ENCODE measurements around the gene RBM33. TPM values are rescaled to one million over a fixed set of nuclear protein-coding genes. Genes with fewer than 3 reads are reported as not detected.
A peak's percentile ranks its signal among the peaks of the same experiment; 100 is the strongest.

The RBM33 gene
- total and polyA plus RNA-seq, 9 of the 15 experiments (the other 6 are each of a cell fraction or from before 2014, with no cell fraction given), result 4.4 to 80.7 (median 27.3) TPM

DNA sequence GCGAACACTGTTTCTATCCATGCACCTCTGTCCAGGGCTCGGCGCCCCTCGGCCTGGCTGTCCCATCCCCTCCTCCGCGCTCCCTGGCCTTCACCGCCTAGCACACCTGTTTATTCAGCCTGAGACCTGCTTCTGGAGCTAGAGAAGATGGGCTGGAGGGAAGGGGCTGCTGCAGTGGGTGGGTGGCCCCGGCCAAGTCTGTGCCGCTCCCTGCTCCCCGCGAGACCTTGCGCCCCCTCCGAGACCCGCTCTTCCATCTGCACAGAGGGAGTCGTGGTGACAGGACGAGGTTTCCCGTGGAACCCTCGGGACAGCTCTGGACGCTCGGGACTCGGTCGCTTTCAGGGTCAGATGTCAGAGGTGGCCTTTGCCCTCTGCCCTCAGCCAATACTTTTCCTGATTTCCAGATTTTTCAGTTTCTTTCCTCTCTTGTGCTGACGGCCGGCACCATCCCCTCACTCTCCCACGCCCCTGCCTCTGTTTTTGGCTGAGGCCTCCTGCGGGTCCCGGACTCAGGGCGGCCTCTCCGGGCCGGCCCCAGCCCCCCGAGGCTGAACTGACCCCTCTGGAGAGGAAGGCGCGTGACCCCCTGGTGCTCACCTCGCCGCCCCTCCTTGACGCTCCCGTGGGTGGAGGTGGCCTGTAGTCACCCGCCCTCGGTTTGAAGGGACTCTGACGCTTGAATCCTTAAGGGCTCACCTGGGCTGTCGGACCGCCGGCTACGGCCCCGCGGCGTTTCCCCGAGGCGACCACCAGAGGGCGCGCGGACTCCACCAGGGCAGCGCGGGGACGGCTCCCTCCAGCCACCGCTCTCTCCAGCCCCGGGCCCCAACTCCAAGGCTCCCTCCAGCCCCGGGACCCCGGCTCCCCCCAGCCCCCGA lies 152.2 kb downstream of the RBM33 start (continued):
- TF ChIP-seq TGIF2 (CRISPR knock-in tag; IDR thresholded peaks at IDR 0.05) (no peak), ZBTB17 (CRISPR knock-in tag; IDR thresholded peaks at IDR 0.05) (no peak), FOXM1 (IDR thresholded peaks at IDR 0.05; ENCODE audit: low read depth) (no peak), FOXM1 (CRISPR knock-in tag; IDR thresholded peaks at IDR 0.05; ENCODE audit: low read depth) (no peak), FIP1L1 (IDR thresholded peaks at IDR 0.05; ENCODE audit: low read depth, low read length, poor library complexity, severe bottlenecking) (no peak), STAG1 (CRISPR knock-in tag; IDR thresholded peaks at IDR 0.05; ENCODE audit: borderline replicate concordance) (peak; percentile 94), PHB (CRISPR knock-in tag; IDR thresholded peaks at IDR 0.05) (no peak), CBX2 (IDR thresholded peaks at IDR 0.05; ENCODE audit: insufficient read depth, low read length, poor library complexity, severe bottlenecking) (no peak), RFX7 (CRISPR knock-in tag; IDR thresholded peaks at IDR 0.05) (no peak), ZNF561 (CRISPR knock-in tag; conservative IDR thresholded peaks at IDR 0.05) (no peak), NFXL1 (CRISPR knock-in tag; IDR thresholded peaks at IDR 0.05) (no peak), PRPF4 (IDR thresholded peaks at IDR 0.05; ENCODE audit: insufficient read depth, low read depth, low read length, poor library complexity, severe bottlenecking) (no peak), TEAD2 (tag; IDR thresholded peaks at IDR 0.05) (no peak), ZNF57 (CRISPR knock-in tag; IDR thresholded peaks at IDR 0.05) (no peak), FOSL1 (tag; conservative IDR thresholded peaks at IDR 0.05) (no peak), RCOR1 (IDR thresholded peaks at IDR 0.05; ENCODE audit: borderline replicate concordance in 1 of 2, low read depth in 2 of 2, low read length in 2 of 2) (0 out of 4 replicates have a peak, but pooled peaks of 1 of the 2 experiments have one; percentile 21), ZNF41 (CRISPR knock-in tag; conservative IDR thresholded peaks at IDR 0.05) (no peak)
- TF ChIP-seq, protein P1, sequence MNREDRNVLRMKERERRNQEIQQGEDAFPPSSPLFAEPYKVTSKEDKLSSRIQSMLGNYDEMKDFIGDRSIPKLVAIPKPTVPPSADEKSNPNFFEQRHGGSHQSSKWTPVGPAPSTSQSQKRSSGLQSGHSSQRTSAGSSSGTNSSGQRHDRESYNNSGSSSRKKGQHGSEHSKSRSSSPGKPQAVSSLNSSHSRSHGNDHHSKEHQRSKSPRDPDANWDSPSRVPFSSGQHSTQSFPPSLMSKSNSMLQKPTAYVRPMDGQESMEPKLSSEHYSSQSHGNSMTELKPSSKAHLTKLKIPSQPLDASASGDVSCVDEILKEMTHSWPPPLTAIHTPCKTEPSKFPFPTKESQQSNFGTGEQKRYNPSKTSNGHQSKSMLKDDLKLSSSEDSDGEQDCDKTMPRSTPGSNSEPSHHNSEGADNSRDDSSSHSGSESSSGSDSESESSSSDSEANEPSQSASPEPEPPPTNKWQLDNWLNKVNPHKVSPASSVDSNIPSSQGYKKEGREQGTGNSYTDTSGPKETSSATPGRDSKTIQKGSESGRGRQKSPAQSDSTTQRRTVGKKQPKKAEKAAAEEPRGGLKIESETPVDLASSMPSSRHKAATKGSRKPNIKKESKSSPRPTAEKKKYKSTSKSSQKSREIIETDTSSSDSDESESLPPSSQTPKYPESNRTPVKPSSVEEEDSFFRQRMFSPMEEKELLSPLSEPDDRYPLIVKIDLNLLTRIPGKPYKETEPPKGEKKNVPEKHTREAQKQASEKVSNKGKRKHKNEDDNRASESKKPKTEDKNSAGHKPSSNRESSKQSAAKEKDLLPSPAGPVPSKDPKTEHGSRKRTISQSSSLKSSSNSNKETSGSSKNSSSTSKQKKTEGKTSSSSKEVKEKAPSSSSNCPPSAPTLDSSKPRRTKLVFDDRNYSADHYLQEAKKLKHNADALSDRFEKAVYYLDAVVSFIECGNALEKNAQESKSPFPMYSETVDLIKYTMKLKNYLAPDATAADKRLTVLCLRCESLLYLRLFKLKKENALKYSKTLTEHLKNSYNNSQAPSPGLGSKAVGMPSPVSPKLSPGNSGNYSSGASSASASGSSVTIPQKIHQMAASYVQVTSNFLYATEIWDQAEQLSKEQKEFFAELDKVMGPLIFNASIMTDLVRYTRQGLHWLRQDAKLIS (CRISPR knock-in tag; IDR thresholded peaks at IDR 0.05), result no peak
- TF ChIP-seq, protein P2, sequence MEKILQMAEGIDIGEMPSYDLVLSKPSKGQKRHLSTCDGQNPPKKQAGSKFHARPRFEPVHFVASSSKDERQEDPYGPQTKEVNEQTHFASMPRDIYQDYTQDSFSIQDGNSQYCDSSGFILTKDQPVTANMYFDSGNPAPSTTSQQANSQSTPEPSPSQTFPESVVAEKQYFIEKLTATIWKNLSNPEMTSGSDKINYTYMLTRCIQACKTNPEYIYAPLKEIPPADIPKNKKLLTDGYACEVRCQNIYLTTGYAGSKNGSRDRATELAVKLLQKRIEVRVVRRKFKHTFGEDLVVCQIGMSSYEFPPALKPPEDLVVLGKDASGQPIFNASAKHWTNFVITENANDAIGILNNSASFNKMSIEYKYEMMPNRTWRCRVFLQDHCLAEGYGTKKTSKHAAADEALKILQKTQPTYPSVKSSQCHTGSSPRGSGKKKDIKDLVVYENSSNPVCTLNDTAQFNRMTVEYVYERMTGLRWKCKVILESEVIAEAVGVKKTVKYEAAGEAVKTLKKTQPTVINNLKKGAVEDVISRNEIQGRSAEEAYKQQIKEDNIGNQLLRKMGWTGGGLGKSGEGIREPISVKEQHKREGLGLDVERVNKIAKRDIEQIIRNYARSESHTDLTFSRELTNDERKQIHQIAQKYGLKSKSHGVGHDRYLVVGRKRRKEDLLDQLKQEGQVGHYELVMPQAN (IDR thresholded peaks at IDR 0.05; ENCODE audit: borderline replicate concordance), result no peak
- TF ChIP-seq, protein P3, sequence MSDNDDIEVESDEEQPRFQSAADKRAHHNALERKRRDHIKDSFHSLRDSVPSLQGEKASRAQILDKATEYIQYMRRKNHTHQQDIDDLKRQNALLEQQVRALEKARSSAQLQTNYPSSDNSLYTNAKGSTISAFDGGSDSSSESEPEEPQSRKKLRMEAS (CRISPR knock-in tag; IDR thresholded peaks at IDR 0.05), result no peak
- TF ChIP-seq, protein P4, sequence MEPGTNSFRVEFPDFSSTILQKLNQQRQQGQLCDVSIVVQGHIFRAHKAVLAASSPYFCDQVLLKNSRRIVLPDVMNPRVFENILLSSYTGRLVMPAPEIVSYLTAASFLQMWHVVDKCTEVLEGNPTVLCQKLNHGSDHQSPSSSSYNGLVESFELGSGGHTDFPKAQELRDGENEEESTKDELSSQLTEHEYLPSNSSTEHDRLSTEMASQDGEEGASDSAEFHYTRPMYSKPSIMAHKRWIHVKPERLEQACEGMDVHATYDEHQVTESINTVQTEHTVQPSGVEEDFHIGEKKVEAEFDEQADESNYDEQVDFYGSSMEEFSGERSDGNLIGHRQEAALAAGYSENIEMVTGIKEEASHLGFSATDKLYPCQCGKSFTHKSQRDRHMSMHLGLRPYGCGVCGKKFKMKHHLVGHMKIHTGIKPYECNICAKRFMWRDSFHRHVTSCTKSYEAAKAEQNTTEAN (CRISPR knock-in tag; IDR thresholded peaks at IDR 0.05), result no peak

All from K562 (cell line).